HCT116 (cell line): ENCODE results near the gene FSCN2.
"Not testable (repeated sequence)": the region's sequence is repeated elsewhere in the genome, so short reads cannot be mapped to it uniquely, and the experiment has no call there.

Source experiments
- EZH2 ChIP-seq: fragments of 200-600 bp; sonication (generic); IDR thresholded peaks from 2 replicates; pipeline ENCODE4 v1.6.1; 2017; ENCODE audit warnings: antibody characterized with exemption, mixed run types
- RAD21 ChIP-seq: IDR thresholded peaks from 2 replicates; pipeline ENCODE4 v1.6.1; 2012; ENCODE audit warnings: low read depth, mild to moderate bottlenecking
- TF ChIP-seq, protein P1 (sequence below), 3 experiments: fragments of 200-600 bp in 1 of 3; sonication (generic) in 1 of 3; IDR thresholded peaks in 2 of 3; conservative IDR thresholded peaks in 1 of 3; 2 replicates each; pipeline ENCODE4 v1.5.1; 2012 to 2017; ENCODE audit warnings: low read depth in 2 of 3, low read length in 2 of 3, antibody characterized with exemption in 1 of 3, borderline replicate concordance in 1 of 3, control low read depth in 1 of 3, mild to moderate bottlenecking in 1 of 3, mixed read lengths in 1 of 3, mixed run types in 1 of 3, moderate library complexity in 1 of 3; ENCODE audit not compliant: insufficient read depth in 1 of 3

DNA sequence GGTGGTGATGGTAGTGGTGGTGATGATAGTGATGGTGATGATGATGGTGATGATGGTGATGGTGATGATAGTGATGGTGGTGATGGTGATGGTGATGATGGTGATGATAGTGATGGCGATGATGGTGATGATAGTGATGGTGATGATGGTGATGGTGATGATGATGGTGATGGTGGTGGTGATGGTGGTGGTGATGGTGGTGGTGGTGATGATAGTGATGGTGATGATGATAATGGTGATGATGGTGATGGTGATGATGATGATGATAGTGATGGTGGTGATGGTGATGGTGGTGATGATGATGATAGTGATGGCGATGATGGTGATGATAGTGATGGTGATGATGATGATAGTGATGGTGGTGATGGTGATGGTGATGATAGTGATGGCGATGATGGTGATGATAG is 3.8 kb downstream of the FSCN2 start:
- TF ChIP-seq EZH2, RAD21: not testable (repeated sequence)
- TF ChIP-seq, protein P1, sequence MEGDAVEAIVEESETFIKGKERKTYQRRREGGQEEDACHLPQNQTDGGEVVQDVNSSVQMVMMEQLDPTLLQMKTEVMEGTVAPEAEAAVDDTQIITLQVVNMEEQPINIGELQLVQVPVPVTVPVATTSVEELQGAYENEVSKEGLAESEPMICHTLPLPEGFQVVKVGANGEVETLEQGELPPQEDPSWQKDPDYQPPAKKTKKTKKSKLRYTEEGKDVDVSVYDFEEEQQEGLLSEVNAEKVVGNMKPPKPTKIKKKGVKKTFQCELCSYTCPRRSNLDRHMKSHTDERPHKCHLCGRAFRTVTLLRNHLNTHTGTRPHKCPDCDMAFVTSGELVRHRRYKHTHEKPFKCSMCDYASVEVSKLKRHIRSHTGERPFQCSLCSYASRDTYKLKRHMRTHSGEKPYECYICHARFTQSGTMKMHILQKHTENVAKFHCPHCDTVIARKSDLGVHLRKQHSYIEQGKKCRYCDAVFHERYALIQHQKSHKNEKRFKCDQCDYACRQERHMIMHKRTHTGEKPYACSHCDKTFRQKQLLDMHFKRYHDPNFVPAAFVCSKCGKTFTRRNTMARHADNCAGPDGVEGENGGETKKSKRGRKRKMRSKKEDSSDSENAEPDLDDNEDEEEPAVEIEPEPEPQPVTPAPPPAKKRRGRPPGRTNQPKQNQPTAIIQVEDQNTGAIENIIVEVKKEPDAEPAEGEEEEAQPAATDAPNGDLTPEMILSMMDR (IDR thresholded peaks at IDR 0.05 in 2 of 3, conservative IDR thresholded peaks at IDR 0.05 in 1 of 3; ENCODE audit: borderline replicate concordance in 1 of 3, insufficient read depth in 1 of 3, low read depth in 2 of 3, low read length in 2 of 3) = not testable (repeated sequence)
